Upper lobe of left lung (tissue), 6 donors: ENCODE measurements around the gene PWWP2B. TPM values are rescaled to one million over a fixed set of nuclear protein-coding genes. Genes with fewer than 3 reads are reported as not detected.
A peak's percentile ranks its signal among the peaks of the same experiment; 100 is the strongest.

Experiments used
- ATAC-seq, 2 donors: fragments of 200-7000 bp; cut with Tn5 transposase; one replicate each; pipeline ENCODE4 v1.9.1; 2022; ENCODE audit warnings: mild to moderate bottlenecking in 2 of 2, moderate library complexity in 2 of 2; ENCODE audit not compliant: low FRiP score in 2 of 2
- DNase-seq, 2 donors: peaks; one replicate each; pipeline ENCODE4 v3.0.0-alpha.2; 2019 to 2020
- H3K27ac ChIP-seq, 4 donors: fragments of 200-600 bp; sonication (generic); one replicate each; pipeline ENCODE4 v1.5.1; 2016 to 2019
- H3K27me3 ChIP-seq, 4 donors: fragments of 200-600 bp; sonication (generic); one replicate each; pipeline ENCODE4 v1.5.1; 2017 to 2019
- H3K36me3 ChIP-seq, 4 donors: fragments of 200-600 bp; sonication (generic); one replicate each; pipeline ENCODE4 v1.5.1; 2016 to 2019
- H3K4me1 ChIP-seq, 4 donors: fragments of 200-600 bp; sonication (generic); one replicate each; pipeline ENCODE4 v1.5.1; 2018 to 2019
- H3K4me3 ChIP-seq, 4 donors: fragments of 200-600 bp; sonication (generic); one replicate each; pipeline ENCODE4 v1.5.1; 2017 to 2019; ENCODE audit warnings: mild to moderate bottlenecking in 2 of 4, moderate library complexity in 1 of 4
- H3K9me3 ChIP-seq, 4 donors: fragments of 200-600 bp; sonication (generic); one replicate each; pipeline ENCODE4 v1.5.1; 2018 to 2019
- CTCF ChIP-seq, 6 experiments: fragments of 450-650 bp in 4 of 6; fragments of 200-600 bp in 2 of 6; sonication (generic) in 2 of 6; IDR thresholded peaks; one replicate each; pipeline ENCODE4 v1.5.1; 2016 to 2019; ENCODE audit warnings: antibody characterized with exemption in 6 of 6
- EP300 ChIP-seq, 4 donors: sonication (generic); formaldehyde crosslinking; IDR thresholded peaks; one replicate each; pipeline ENCODE4 v1.5.1; 2017; ENCODE audit warnings: antibody characterized with exemption in 4 of 4, control low read depth in 2 of 4
- POLR2A ChIP-seq, 4 donors: fragments of 450-650 bp; IDR thresholded peaks; one replicate each; pipeline ENCODE4 v1.5.1; 2016 to 2017; ENCODE audit warnings: antibody characterized with exemption in 4 of 4, mild to moderate bottlenecking in 2 of 4
- POLR2AphosphoS5 ChIP-seq, 2 donors: sonication (generic); formaldehyde crosslinking; IDR thresholded peaks; one replicate each; pipeline ENCODE4 v1.5.1; 2017; ENCODE audit warnings: antibody characterized with exemption in 2 of 2
- WGBS, 2 donors: methylation state at CpG; one replicate each; pipeline ENCODE4 v1.1.5; 2017 to 2018; 5-methylcytosine and 5-hydroxymethylcytosine counted together
- total RNA-seq, 6 donors: library from RNA; depleted of rRNA in 4 of 6; stranded (reverse); fragments of >200 nt in 4 of 6; gene quantifications; one replicate each; pipeline versions ENCODE4 v1.1.0 to v1.2.1, GENCODE V29; 2016 to 2021
- donor health status: DM: no; HTN: no; CAD: no; lungs with moderate emphysema.
- donor health status: DM: no; HTN: yes; CAD: no; lungs with severe emphysema.

The PWWP2B gene
- total RNA-seq, 6 donors from 2014 or later = 20.2 to 54.4 (median 32.9) TPM

- TF ChIP-seq EP300 (IDR thresholded peaks at IDR 0.05) (no peak), POLR2AphosphoS5 (IDR thresholded peaks at IDR 0.05) (no peak), CTCF (IDR thresholded peaks at IDR 0.05) (no peak)
- Histone ChIP-seq H3K36me3 (peaks cover 0 to 10% (median 0%) of the 10 kb centered on the region in 4 donors), H3K27me3 (no peaks in the 10 kb centered on the region), H3K9me3 (no peaks in the 10 kb centered on the region), H3K4me1 (peaks cover 13 to 29% (median 24%) of the 10 kb centered on the region in 4 donors), H3K27ac (no peak overlapping the region), H3K4me3 (no peak overlapping the region)
- no peak for ATAC-seq
- WGBS, 2 donors = 89 to 95% methylated on average over 10 of the region's 10 CpGs
- DNase-seq = peak in 1 of 2 donors; percentile 34
Observed at GRCh38 chr10:132427006-132427771, 30.2 kb downstream of the PWWP2B start.

- TF ChIP-seq POLR2A (IDR thresholded peaks at IDR 0.05) (no peak), POLR2AphosphoS5 (IDR thresholded peaks at IDR 0.05) (no peak), CTCF (IDR thresholded peaks at IDR 0.05) (no peak), EP300 (IDR thresholded peaks at IDR 0.05) (no peak)
- H3K4me3 ChIP-seq = no peak overlapping the region
- ATAC-seq = no peak
- H3K4me1 ChIP-seq = peaks cover 7 to 21% (median 17%) of the 10 kb centered on the region in 4 donors
- H3K36me3 ChIP-seq = peaks cover 0 to 10% (median 0%) of the 10 kb centered on the region in 4 donors
- H3K27ac ChIP-seq = no peak overlapping the region
- no peak for DNase-seq
- whole genome bisulfite sequencing, 2 donors = 84 to 88% methylated on average over 2 of the region's 2 CpGs
- no peaks in the 10 kb centered on the region for H3K9me3 ChIP-seq
- no peaks in the 10 kb centered on the region for H3K27me3 ChIP-seq
Observed at GRCh38 chr10:132427939-132428367, 31.0 kb downstream of the PWWP2B start.

GRCh38 chr10:132428486-132428995 is 31.5 kb downstream of the PWWP2B start:
- 94 to 99% methylated on average over 9 to 11 of the region's 11 CpGs for WGBS, 2 donors
- Histone ChIP-seq H3K4me3 (no peak overlapping the region), H3K4me1 (peaks cover 7 to 17% (median 14%) of the 10 kb centered on the region in 4 donors), H3K36me3 (peaks cover 0 to 10% (median 0%) of the 10 kb centered on the region in 4 donors), H3K27ac (no peak overlapping the region), H3K27me3 (no peaks in the 10 kb centered on the region), H3K9me3 (no peaks in the 10 kb centered on the region)
- TF ChIP-seq POLR2AphosphoS5 (IDR thresholded peaks at IDR 0.05) (no peak), CTCF (IDR thresholded peaks at IDR 0.05) (no peak), POLR2A (IDR thresholded peaks at IDR 0.05) (no peak), EP300 (IDR thresholded peaks at IDR 0.05) (no peak)
- ATAC-seq (no peak), DNase-seq (peak in 1 of 2 donors; percentile 42)

- H3K27me3 ChIP-seq = no peaks in the 10 kb centered on the region
- peak overlapping the region in 1 of 4 donors; percentile 31 for H3K27ac ChIP-seq
- ATAC-seq (peak in 1 of 2 donors; percentile 32), DNase-seq (peak in 1 of 2 donors; percentile 61)
- peaks cover 0 to 10% (median 0%) of the 10 kb centered on the region in 4 donors for H3K36me3 ChIP-seq
- no peaks in the 10 kb centered on the region for H3K9me3 ChIP-seq
- no peak overlapping the region for H3K4me3 ChIP-seq
- 52 to 76% methylated on average over 9 to 17 of the region's 18 CpGs for WGBS, 2 donors
- peaks cover 9 to 17% (median 16%) of the 10 kb centered on the region in 4 donors for H3K4me1 ChIP-seq
- no peak for TF ChIP-seq EP300 (IDR thresholded peaks at IDR 0.05)
- TF ChIP-seq POLR2AphosphoS5 (IDR thresholded peaks at IDR 0.05) = no peak
- no peak for TF ChIP-seq CTCF (IDR thresholded peaks at IDR 0.05)
- no peak for TF ChIP-seq POLR2A (IDR thresholded peaks at IDR 0.05)
Observed at GRCh38 chr10:132429281-132430230, 32.6 kb downstream of the PWWP2B start.
